H1 (cell line): ENCODE results near the gene DENND6B. TPM values are rescaled to one million over a fixed set of nuclear protein-coding genes. Genes with fewer than 3 reads are reported as not detected.
A peak's percentile ranks its signal among the peaks of the same experiment; 100 is the strongest.

ENCODE experiments used
- CTCF ChIA-PET: fragments of 300-600 bp; sonication (Branson Sonifier 250); formaldehyde crosslinking; loops from one replicate; lab custom pipeline; 2021; ENCODE audit not compliant: partially characterized antibody; lab: Charles Lee
- POLR2A ChIA-PET: fragments of 300-600 bp; sonication (Branson Sonifier 250); formaldehyde crosslinking; loops from one replicate; lab custom pipeline; 2021; ENCODE audit warnings: inconsistent platforms; ENCODE audit not compliant: partially characterized antibody; lab: Charles Lee
- DNase-seq, 2 experiments: peaks; one replicate each; pipeline versions ENCODE4 v3.0.0 to v3.0.0-alpha.2; 2010 to 2022; ENCODE audit warnings: low spot score in 2 of 2, low read depth in 1 of 2, mixed read lengths in 1 of 2
- FAIRE-seq: peaks from 2 replicates; lab custom pipeline; 2011; peaks lifted over from hg19 to GRCh38; lab: Jason Lieb, UNC
- H2AFZ ChIP-seq: 2 replicates; pipeline ENCODE4 v1.8.1; 2012; ENCODE audit warnings: low read length, inconsistent platforms
- H2AK5ac ChIP-seq: 2 replicates; pipeline ENCODE4 v1.6.1; 2013; ENCODE audit warnings: low read depth, low read length
- H2BK120ac ChIP-seq: replicated peaks from 2 replicates; pipeline ENCODE3; 2013; ENCODE audit warnings: low read depth, low read length, inconsistent platforms
- H2BK12ac ChIP-seq: 2 replicates; pipeline ENCODE4 v1.6.1; 2013; ENCODE audit warnings: low read depth, low read length
- H2BK15ac ChIP-seq: 2 replicates; pipeline ENCODE4 v1.6.1; 2013; ENCODE audit warnings: low read length
- H2BK20ac ChIP-seq: 2 replicates; pipeline ENCODE4 v1.6.1; 2013; ENCODE audit warnings: low read length
- H2BK5ac ChIP-seq: 2 replicates; pipeline ENCODE4 v1.6.1; 2013; ENCODE audit warnings: low read depth, low read length
- H3K14ac ChIP-seq: 2 replicates; pipeline ENCODE4 v1.6.1; 2013; ENCODE audit warnings: inconsistent platforms; ENCODE audit not compliant: insufficient read length
- H3K18ac ChIP-seq: 2 replicates; pipeline ENCODE4 v1.6.1; 2013; ENCODE audit warnings: low read length; ENCODE audit errors: extremely low read depth
- H3K23ac ChIP-seq: 2 replicates; pipeline ENCODE4 v1.6.1; 2013; ENCODE audit warnings: inconsistent platforms; ENCODE audit not compliant: insufficient read length
- H3K23me2 ChIP-seq: 2 replicates; pipeline ENCODE4 v1.6.1; 2013; ENCODE audit warnings: low read depth, low read length
- H3K27ac ChIP-seq: 2 replicates; pipeline ENCODE4 v1.6.1; 2011; ENCODE audit warnings: low read depth, low read length, inconsistent platforms
- H3K27me3 ChIP-seq, 4 experiments: replicated peaks in 1 of 4; 1 replicate in 1 of 4; 2 replicates in 3 of 4; pipeline versions ENCODE4 v1.6.1 to v1.8.1; 2011 to 2013; ENCODE audit warnings: low read length in 3 of 4, mild to moderate bottlenecking in 3 of 4, inconsistent platforms in 2 of 4, mixed read lengths in 2 of 4, moderate library complexity in 1 of 4; ENCODE audit not compliant: control insufficient read depth in 3 of 4, insufficient read depth in 3 of 4; ENCODE audit errors: extremely low read depth in 1 of 4
- H3K36me3 ChIP-seq, 4 experiments: 2 replicates each; pipeline versions ENCODE4 v1.6.1 to v1.8.1; 2011 to 2013; ENCODE audit warnings: mild to moderate bottlenecking in 4 of 4, low read length in 3 of 4, moderate library complexity in 2 of 4, control low read depth in 1 of 4, inconsistent platforms in 1 of 4; ENCODE audit not compliant: insufficient read depth in 4 of 4, control insufficient read depth in 2 of 4
- H3K4ac ChIP-seq: replicated peaks from 2 replicates; pipeline ENCODE3; 2013; ENCODE audit warnings: low read length, low read depth, mixed read lengths, inconsistent platforms; ENCODE audit not compliant: insufficient read length
- H3K4me1 ChIP-seq, 4 experiments: replicated peaks in 1 of 4; 1 replicate in 1 of 4; 2 replicates in 3 of 4; pipeline versions ENCODE4 v1.6.1 to v1.8.1; 2011 to 2013; ENCODE audit warnings: low read length in 3 of 4, inconsistent platforms in 2 of 4, mixed read lengths in 1 of 4; ENCODE audit not compliant: insufficient read depth in 4 of 4, control insufficient read depth in 3 of 4
- H3K4me2 ChIP-seq, 2 experiments: 2 replicates each; pipeline versions ENCODE4 v1.6.1 to v1.8.1; 2011 to 2013; ENCODE audit warnings: low read depth in 2 of 2, low read length in 2 of 2, control low read depth in 1 of 2, inconsistent platforms in 1 of 2, mild to moderate bottlenecking in 1 of 2; ENCODE audit not compliant: insufficient read depth in 1 of 2
- H3K4me3 ChIP-seq, 4 experiments: fragments of 200-600, 300-600 bp in 1 of 4; sonication (generic), shearing (Covaris generic), sonication (Bioruptor Twin) in 1 of 4; 2 replicates each; pipeline versions ENCODE4 v1.5.1 to v1.8.1; 2011 to 2016; ENCODE audit warnings: low read length in 4 of 4, low read depth in 3 of 4, control low read depth in 2 of 4, inconsistent platforms in 2 of 4, mild to moderate bottlenecking in 2 of 4, mixed read lengths in 1 of 4, moderate library complexity in 1 of 4; ENCODE audit not compliant: insufficient read depth in 2 of 4; ENCODE audit errors: extremely low read depth in 1 of 4
- H3K56ac ChIP-seq: replicated peaks from 2 replicates; pipeline ENCODE3; 2013; ENCODE audit warnings: low read depth, mild to moderate bottlenecking, mixed read lengths, low read length, inconsistent platforms; ENCODE audit not compliant: insufficient read length
- H3K79me1 ChIP-seq: 2 replicates; pipeline ENCODE4 v1.6.1; 2013; ENCODE audit warnings: low read depth, low read length, control low read depth
- H3K79me2 ChIP-seq, 2 experiments: 2 replicates each; pipeline versions ENCODE4 v1.6.1 to v1.8.1; 2012 to 2013; ENCODE audit warnings: low read length in 2 of 2, mild to moderate bottlenecking in 2 of 2, inconsistent platforms in 1 of 2; ENCODE audit not compliant: insufficient read depth in 2 of 2, control insufficient read depth in 1 of 2
- H3K9ac ChIP-seq, 4 experiments: replicated peaks in 1 of 4; 1 replicate in 1 of 4; 2 replicates in 3 of 4; pipeline versions ENCODE4 v1.6.1 to v1.8.1; 2011 to 2013; ENCODE audit warnings: low read depth in 3 of 4, low read length in 3 of 4, control low read depth in 2 of 4, mild to moderate bottlenecking in 2 of 4, moderate library complexity in 2 of 4, inconsistent platforms in 1 of 4; ENCODE audit errors: extremely low read depth in 1 of 4
- H3K9me3 ChIP-seq, 2 experiments: 2 replicates each; pipeline versions ENCODE4 v1.6.1 to v1.8.1; 2012 to 2013; ENCODE audit warnings: mild to moderate bottlenecking in 2 of 2, moderate library complexity in 2 of 2, control low read depth in 1 of 2, inconsistent platforms in 1 of 2, low read depth in 1 of 2, low read length in 1 of 2, mixed read lengths in 1 of 2; ENCODE audit not compliant: insufficient read depth in 2 of 2
- H4K20me1 ChIP-seq, 2 experiments: replicated peaks in 1 of 2; 2 replicates each; pipeline versions ENCODE3 to v1.8.1; 2011 to 2013; ENCODE audit warnings: inconsistent platforms in 2 of 2, low read length in 2 of 2, mild to moderate bottlenecking in 1 of 2; ENCODE audit not compliant: insufficient read depth in 2 of 2, control insufficient read depth in 1 of 2
- H4K5ac ChIP-seq: 2 replicates; pipeline ENCODE4 v1.6.1; 2013; ENCODE audit warnings: low read length, low read depth, mixed read lengths, inconsistent platforms; ENCODE audit not compliant: insufficient read length
- H4K8ac ChIP-seq: 2 replicates; pipeline ENCODE4 v1.8.0; 2013; ENCODE audit warnings: mild to moderate bottlenecking, moderate library complexity, low read length, inconsistent platforms; ENCODE audit not compliant: insufficient read depth; ENCODE audit errors: extremely low read depth
- H4K91ac ChIP-seq: replicated peaks from 2 replicates; pipeline ENCODE3; 2013; ENCODE audit warnings: low read length, mixed read lengths, inconsistent platforms; ENCODE audit not compliant: insufficient read length
- POLR2AphosphoS5 ChIP-seq: IDR thresholded peaks from 2 replicates; pipeline ENCODE4 v1.6.1; 2011; ENCODE audit warnings: low read depth, low read length
- SIN3A ChIP-seq, 2 experiments: IDR thresholded peaks in 1 of 2; conservative IDR thresholded peaks in 1 of 2; 2 replicates each; pipeline ENCODE4 v1.6.1; 2011 to 2012; ENCODE audit warnings: low read length in 2 of 2, improper control_type of control experiment in 1 of 2, low read depth in 1 of 2, mild to moderate bottlenecking in 1 of 2
- WGBS, 2 experiments: shearing (Covaris generic) in 1 of 2; methylation state at CpG; one replicate each; pipeline versions ENCODE4 v1.1.6 to v1.1.7; 2013 to 2015; ENCODE audit warnings: low lambda C conversion rate in 2 of 2, mixed read lengths in 2 of 2, inconsistent platforms in 1 of 2, low coverage in 1 of 2, missing lambda C conversion rate in 1 of 2; ENCODE audit not compliant: insufficient replicate concordance in 2 of 2, insufficient coverage in 1 of 2, insufficient read length in 1 of 2; ENCODE audit errors: extremely low coverage in 1 of 2, missing lambda C conversion rate in 1 of 2; 5-methylcytosine and 5-hydroxymethylcytosine counted together
- polyA plus RNA-seq, 7 experiments: library from polyadenylated mRNA; depleted of rRNA in 3 of 7; stranded (reverse) in 5 of 7; unstranded in 2 of 7; fragments of >200 nt in 5 of 7; fragments of 200-250 nt in 2 of 7; gene quantifications; 1 replicate in 5 of 7; 2 replicates in 1 of 7; 4 replicates in 1 of 7; pipeline versions ENCODE4 v1.2.1 to v1.2.3, GENCODE V29; 2011 to 2013; ENCODE audit warnings: missing spikeins in 2 of 7, mixed read lengths in 2 of 7
- total RNA-seq: library from RNA; stranded (reverse); fragmentation: NEBNext Ultra II Directional; extraction: Animal tissue kit (Norgen Biotek cat#: 25700); gene quantifications from 2 replicates; pipeline ENCODE4 v1.2.1, GENCODE V29; 2021

DENND6B gene
- total and polyA plus RNA-seq, 2 of the 8 experiments (the other 6 are each of a cell fraction or from before 2014, with no cell fraction given) = 1.1 to 1.9 TPM

DNA sequence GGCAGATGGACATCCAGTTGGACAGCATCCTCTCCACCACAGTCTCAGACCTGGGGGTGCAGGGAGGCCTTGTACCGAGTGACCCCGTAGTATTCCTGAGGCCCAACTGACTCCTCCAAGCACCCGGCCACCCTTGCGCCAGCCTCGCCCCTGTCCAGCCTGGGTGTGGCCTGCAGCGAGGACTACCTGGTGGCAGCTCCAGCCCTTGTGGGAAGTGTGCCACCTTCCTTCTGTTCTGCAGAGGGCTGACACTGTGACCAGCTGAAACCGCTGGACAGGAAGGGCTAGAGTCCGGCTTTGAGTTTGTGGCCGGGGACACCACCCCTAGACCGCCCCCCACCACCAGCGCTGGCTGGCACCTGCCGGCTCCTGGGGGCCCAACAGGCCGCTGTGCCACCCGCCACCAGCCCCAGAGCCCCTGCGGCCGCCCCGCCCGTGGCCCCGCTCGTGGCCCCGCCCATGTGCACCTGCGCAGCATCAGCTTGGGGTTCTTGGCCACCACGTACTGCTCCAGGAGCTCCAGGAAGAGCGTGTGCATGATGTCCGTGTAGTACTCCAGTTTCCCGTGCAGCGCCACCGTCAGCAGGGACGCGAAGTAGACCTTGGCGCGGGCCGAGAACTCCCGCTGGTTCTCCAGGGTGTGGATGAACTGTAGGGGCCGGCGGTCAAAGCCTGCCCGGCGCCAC is 46.6 kb downstream of the DENND6B start:
- WGBS, 2 experiments = 95% methylated on average over 15 of the region's 38 CpGs; no CpG with 5 or more reads in 1 of the 2 experiments

More for the DNA sequence above, 46.6 kb downstream of the DENND6B start:
- Histone ChIP-seq H3K18ac (no peak overlapping the region), H3K27ac (no peak overlapping the region), H2BK12ac (no peak overlapping the region), H4K8ac (no peak overlapping the region; the same call in 1 of the 2 replicates), H2BK5ac (no peak overlapping the region), H4K91ac (no peak overlapping the region), H3K9ac (no peak overlapping the region), H3K9me3 (peaks cover 7 to 24% of the 10 kb centered on the region in 2 experiments; a peak in 3 of 4 replicates), H4K5ac (no peak overlapping the region), H3K56ac (no peak overlapping the region), H3K27me3 (no peaks in the 10 kb centered on the region), H3K79me2 (no peaks in the 10 kb centered on the region), H3K4me3 (no peak overlapping the region), H2BK15ac (no peak overlapping the region), H3K4me2 (no peak overlapping the region), H2AK5ac (no peak overlapping the region), H3K36me3 (peaks cover 24 to 91% (median 49%) of the 10 kb centered on the region in 4 experiments), H4K20me1 (peaks cover 2 to 6% of the 10 kb centered on the region in 2 experiments), H2AFZ (no peak overlapping the region), H3K14ac (no peak overlapping the region), H3K23ac (no peak overlapping the region), H2BK120ac (no peak overlapping the region)
- CTCF ChIA-PET = interaction anchor here (0.8 to 3.5 kb wide), 6 partner anchors 11 to 364 kb away, joined by 3 to 12 read pairs (median 4); no protein-coding TSS in a partner anchor
- DNase-seq (no peak), FAIRE-seq (no peak)
- POLR2A ChIA-PET = interaction anchor here (0.7 to 1.2 kb wide), 3 partner anchors 13 to 42 kb away, joined by 3 to 4 read pairs (median 3); no protein-coding TSS in a partner anchor
- peak; percentile 11; the same call in 1 of the 2 replicates for TF ChIP-seq POLR2AphosphoS5
- TF ChIP-seq SIN3A (conservative IDR thresholded peaks at IDR 0.05 in 1 of 2, IDR thresholded peaks at IDR 0.05 in 1 of 2; ENCODE audit: low read depth in 1 of 2, low read length in 2 of 2) = no peak
- TF ChIP-seq, all 59 proteins: peak for 1
- Histone ChIP-seq H3K4me1 (peaks cover 0 to 2% (median 0%) of the 10 kb centered on the region in 4 experiments; a peak in 2 of 7 replicates), H2BK20ac (no peak overlapping the region), H3K79me1 (no peaks in the 10 kb centered on the region), H3K4ac (no peak overlapping the region), H3K23me2 (no peaks in the 10 kb centered on the region)
